ENCODE data around the gene AP4M1. TPM values are rescaled to one million over a fixed set of nuclear protein-coding genes. Genes with fewer than 3 reads are reported as not detected.

AP4M1 gene
- polyA plus RNA-seq, 10 donors, result 16.1 to 25.5 (median 19.3) TPM

GRCh38 chr7:100107125-100107737 is 5.8 kb downstream of the AP4M1 start:
- DNase-seq, result no peak

GRCh38 chr7:100107890-100108289 is 6.4 kb downstream of the AP4M1 start:
- no peak for DNase-seq

GRCh38 chr7:100109521-100110163 is 8.2 kb downstream of the AP4M1 start:
- DNase-seq, result no peak

GRCh38 chr7:100111156-100111555 is 9.7 kb downstream of the AP4M1 start:
- DNase-seq, result no peak

- no peak for DNase-seq
Observed at GRCh38 chr7:100111914-100112313, 10.5 kb downstream of the AP4M1 start.

GRCh38 chr7:100115026-100115425 is 13.6 kb downstream of the AP4M1 start:
- no peak for DNase-seq

- no peak for DNase-seq
Observed at GRCh38 chr7:100118388-100119071, 17.1 kb downstream of the AP4M1 start.

GRCh38 chr7:100119072-100119969 is 17.9 kb downstream of the AP4M1 start, which contains the start of the genes CNPY4 and TAF6:
TSS of gene CNPY4 (plus strand) at chr7:100119634. CDS start at chr7:100119745, 111 bp downstream.
TSS of gene TAF6 (minus strand) at chr7:100119358. CDS start at chr7:100114209, 5,149 bp downstream.
- peak; percentile 96 to 99 (median 97) for DNase-seq

- peak in 2 of 3 donors; percentile 65 to 80 for DNase-seq
Observed at GRCh38 chr7:100119970-100120732, 18.7 kb downstream of the AP4M1 start.

- no peak for DNase-seq
Observed at GRCh38 chr7:100120733-100121036, 19.2 kb downstream of the AP4M1 start.

- DNase-seq, result no peak
Observed at GRCh38 chr7:100122067-100122466, 20.6 kb downstream of the AP4M1 start.

GRCh38 chr7:100122568-100122967 is 21.1 kb downstream of the AP4M1 start:
- DNase-seq, result no peak

GRCh38 chr7:100124301-100125230 is 23.1 kb downstream of the AP4M1 start:
- DNase-seq, result no peak

- no peak for DNase-seq
Observed at GRCh38 chr7:100126239-100126930, 24.9 kb downstream of the AP4M1 start.

GRCh38 chr7:100126931-100127865 is 25.8 kb downstream of the AP4M1 start, which contains the start of gene MBLAC1:
TSS of gene MBLAC1 (plus strand) at chr7:100126967. CDS start at chr7:100127396, 429 bp downstream.
- peak; percentile 94 to 97 (median 95) for DNase-seq

GRCh38 chr7:100127866-100128636 is 26.6 kb downstream of the AP4M1 start:
- DNase-seq, result peak in 1 of 3 donors; percentile 78

- no peak for DNase-seq
Observed at GRCh38 chr7:100128637-100128963, 27.2 kb downstream of the AP4M1 start.
